Dermis blood vessel endothelial cell (primary cell): ENCODE data around the gene FREM1. TPM values are rescaled to one million over a fixed set of nuclear protein-coding genes. Genes with fewer than 3 reads are reported as not detected.
"Not testable (repeated sequence)": the region's sequence is repeated elsewhere in the genome, so short reads cannot be mapped to it uniquely, and the experiment has no call there.

Experiments used
- DNase-seq: peaks from one replicate; pipeline ENCODE4 v3.0.0; 2010
- total RNA-seq: library from RNA; depleted of rRNA; stranded (reverse); fragments of >200 nt; gene quantifications from 2 replicates; pipeline ENCODE4 v1.2.3, GENCODE V29; 2014

Gene FREM1, protein sequence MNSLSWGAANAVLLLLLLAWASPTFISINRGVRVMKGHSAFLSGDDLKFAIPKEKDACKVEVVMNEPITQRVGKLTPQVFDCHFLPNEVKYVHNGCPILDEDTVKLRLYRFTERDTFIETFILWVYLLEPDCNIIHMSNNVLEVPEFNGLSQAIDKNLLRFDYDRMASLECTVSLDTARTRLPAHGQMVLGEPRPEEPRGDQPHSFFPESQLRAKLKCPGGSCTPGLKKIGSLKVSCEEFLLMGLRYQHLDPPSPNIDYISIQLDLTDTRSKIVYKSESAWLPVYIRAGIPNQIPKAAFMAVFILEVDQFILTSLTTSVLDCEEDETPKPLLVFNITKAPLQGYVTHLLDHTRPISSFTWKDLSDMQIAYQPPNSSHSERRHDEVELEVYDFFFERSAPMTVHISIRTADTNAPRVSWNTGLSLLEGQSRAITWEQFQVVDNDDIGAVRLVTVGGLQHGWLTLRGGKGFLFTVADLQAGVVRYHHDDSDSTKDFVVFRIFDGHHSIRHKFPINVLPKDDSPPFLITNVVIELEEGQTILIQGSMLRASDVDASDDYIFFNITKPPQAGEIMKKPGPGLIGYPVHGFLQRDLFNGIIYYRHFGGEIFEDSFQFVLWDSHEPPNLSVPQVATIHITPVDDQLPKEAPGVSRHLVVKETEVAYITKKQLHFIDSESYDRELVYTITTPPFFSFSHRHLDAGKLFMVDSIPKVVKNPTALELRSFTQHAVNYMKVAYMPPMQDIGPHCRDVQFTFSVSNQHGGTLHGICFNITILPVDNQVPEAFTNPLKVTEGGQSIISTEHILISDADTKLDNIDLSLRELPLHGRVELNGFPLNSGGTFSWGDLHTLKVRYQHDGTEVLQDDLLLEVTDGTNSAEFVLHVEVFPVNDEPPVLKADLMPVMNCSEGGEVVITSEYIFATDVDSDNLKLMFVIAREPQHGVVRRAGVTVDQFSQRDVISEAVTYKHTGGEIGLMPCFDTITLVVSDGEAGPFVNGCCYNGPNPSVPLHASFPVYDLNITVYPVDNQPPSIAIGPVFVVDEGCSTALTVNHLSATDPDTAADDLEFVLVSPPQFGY (N-terminal part only)
- total RNA-seq = under 0.01 TPM in 1 of 2 replicates, not detected in the other

DNA sequence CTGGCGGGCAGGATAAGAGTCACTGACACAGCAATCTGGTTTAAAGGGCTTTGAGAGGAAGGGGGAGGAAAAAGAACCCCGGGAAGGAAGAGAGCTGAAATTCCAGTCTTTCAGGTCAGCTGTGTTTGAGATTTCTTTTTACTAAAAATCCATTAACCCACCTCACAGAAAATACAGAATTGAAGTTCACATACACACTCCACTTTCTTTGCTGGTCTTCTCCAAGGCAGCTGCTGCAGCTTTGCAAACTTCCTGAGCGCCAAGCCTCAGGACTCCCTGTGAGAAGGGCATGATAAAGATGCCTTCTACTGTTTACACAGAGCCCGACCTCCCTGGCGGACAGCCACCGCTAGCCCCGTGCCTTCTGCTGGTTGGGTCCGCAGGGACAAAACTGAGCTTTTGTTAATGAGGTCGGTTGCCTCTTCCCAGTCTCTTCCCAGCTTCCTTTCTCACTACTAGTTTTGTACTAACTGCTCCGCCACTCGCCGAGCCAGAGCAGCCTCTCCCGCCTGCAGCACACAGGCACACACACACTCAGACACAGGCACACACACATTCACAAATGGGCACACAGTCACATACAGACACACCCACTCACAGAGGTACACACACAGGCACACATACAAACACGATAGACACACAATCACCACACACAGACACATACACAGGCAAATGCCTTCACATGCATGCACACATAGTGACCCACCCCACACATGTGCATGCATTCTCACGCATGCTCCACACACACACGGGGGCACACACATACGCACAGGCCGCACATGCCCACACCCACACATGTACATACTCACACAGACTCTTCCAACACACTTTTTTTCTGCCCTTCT is at the start of gene FREM1:
Gene FREM1, minus strand, starts transcription at position 468 of the 845 bp plus-strand sequence. CDS start 41,451 bp downstream, outside the sequence.
- no peak for DNase-seq

DNA sequence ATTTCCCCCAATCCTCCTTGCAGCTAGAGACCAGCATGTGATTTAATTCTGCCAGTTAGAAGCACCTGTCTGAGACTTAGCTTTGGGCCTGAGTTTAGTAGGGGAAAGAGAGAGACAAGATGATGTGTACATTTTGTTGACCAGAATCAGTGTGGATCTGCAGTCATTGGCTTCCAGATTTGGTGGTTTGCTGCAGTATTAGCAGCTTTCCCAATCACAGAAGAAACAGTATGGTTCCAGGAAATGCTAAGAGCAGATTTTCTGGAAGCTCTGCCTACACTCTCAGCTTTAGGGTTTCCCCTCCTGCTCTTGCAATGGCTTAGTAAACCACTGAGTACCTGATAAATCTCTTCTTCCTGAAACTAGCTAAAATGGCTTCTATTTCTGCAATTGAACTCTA is 48.8 kb upstream of the FREM1 start:
- no peak for DNase-seq

DNA sequence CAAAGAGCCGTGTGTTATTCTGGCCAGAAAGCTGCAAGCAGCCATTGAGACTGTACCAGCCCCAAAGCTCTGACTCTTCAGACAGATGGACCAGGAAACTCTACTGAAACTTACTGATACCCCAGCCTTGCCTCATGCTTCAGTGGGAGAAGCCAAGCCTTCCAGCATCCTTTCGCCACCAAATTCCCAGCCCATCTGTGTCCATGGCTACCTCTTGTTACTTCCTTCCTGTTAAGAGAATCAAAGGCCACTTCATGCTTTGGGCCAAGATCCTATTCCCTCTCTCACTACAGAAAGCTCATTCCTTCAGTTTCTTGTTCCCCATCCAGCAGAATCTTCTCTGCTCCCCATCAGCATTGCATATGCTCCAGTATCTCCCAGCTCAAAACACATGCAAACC is 46.9 kb upstream of the FREM1 start:
- DNase-seq = no peak

DNA sequence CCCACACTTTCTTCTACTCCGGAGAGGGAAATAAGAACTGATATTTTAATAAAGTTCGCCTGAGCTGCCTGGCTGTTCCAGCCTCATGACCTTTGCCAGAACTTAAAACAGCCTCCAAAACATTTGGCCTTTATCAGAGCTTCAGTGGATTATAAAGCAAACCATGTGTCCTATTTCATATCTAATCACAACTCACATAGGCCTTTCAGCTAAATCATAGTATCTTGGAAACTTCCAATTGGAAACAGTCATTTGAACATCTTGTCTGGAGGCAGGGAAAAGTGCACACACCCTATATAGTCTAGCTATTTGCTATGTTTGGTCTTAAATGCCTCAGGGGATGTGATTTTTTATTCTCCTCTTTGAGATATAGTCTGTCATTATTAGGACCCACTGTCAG is 46.0 kb upstream of the FREM1 start:
- no peak for DNase-seq

DNA sequence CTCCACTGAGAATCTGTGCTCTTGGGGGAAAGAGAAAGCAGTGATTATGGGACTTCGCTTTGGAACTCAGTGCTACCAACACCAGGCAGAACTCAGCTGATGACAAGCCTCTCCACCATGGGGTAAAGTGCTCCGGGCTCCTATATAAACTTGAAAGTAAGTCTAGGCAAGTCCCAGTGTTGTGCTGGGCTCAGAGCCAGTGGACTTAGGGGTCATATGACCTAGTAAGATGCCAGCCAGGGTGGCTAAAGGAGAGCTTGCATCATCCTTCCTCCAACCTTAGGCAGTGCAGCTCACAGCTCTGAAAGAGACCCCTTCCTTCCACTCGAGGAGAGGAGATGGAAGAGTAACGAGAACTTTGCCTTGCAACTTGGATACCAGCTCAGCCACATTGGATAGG is 35.1 kb upstream of the FREM1 start:
- DNase-seq = no peak

DNA sequence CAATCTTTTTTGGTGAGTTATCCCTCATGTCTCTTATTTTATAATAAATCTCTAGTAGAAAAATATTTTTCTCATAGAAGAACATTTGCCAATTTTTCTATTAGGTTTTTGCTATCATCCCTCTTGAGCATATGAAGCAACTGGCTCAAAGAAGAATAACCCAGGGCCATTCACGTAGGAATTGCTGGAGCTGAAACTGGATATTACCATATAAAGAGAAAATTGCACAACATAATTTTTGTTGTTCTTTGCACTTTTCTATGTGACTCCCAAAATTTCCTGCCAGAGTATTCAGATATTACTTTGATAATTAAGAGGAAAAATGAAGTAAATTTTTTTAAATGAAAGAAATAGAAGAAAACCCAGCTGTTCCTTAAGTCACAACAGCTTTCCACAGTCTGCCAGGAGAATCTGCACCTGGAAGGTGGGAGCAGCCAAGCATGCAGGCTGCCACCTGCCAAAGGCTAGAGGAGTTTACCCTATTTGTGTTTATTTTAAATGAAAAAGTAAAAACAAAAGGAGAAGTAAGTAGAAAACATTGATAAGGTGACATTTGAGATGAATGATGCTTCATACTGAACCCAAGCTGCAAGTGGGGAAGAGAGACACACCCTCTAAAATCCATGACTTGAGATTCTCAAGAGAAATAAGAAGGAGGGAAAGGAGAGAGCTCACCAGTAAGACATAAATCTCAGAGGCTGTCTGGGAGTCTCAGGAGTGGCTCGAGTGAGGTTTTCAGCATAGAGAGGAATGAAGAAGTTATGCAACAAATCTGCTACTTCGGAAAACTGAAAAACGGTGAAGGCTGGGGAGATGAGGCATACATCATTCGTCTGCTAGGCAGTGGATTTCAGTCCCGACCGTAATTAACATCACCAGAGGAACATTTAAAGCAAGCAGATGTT is 31.5 kb upstream of the FREM1 start:
- no peak for DNase-seq

DNA sequence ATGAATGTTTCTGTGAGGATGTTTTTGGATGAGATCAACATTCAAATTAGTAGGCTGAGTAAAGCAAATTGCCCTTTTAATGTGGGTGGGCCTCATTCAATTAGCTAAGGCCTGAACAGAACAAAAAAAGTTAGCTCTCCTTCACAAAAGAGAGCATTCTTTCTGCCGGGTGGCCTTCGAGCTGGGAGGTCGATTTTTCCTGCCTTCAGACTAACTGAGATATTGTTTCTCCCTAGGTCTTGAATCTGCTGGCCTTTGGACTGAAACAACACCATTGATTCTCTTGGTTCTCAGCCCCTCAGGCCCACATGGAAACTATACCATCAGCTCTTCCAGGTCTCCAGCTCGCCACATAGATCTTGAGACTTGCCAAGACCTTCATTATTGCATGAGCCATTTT is 29.1 kb upstream of the FREM1 start:
- DNase-seq = no peak

DNA sequence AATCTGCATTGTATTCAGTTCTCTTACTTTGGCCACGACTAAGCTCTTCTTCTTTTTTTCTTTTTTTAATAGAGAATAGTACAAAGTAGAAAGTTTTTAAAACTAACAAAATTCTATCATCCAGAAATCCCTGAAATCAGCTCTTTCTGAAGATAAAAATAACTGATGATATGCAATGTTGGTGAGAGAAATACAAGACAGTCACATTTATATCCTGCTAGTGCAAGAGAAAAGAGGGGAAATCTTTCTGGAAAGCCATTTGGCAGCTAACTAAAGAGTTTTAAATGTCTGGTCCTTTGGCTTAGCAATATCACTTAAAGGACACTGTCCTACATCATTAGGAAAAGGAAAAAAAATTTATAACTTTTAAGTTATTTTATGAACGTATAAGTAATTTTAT is 27.0 kb upstream of the FREM1 start:
- no peak for DNase-seq

DNA sequence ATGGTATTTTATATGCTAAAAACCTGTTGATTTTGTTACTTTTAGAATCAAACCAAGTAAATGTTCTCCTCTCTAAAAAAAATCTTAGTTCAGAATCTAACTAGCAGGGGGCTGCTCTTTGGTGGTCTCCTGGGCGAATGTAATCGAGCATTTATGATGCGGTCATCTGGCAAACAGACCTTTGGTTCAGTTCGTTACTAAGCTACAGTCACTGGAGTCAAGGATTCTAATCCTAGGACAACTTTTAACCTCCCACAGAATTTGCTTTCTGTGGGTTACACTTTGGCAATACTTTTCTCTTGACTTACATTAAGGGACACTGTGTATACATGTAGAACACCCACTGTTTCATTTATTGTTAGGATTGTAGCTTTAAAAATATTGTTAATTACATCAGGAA is 26.3 kb upstream of the FREM1 start:
- DNase-seq = no peak

DNA sequence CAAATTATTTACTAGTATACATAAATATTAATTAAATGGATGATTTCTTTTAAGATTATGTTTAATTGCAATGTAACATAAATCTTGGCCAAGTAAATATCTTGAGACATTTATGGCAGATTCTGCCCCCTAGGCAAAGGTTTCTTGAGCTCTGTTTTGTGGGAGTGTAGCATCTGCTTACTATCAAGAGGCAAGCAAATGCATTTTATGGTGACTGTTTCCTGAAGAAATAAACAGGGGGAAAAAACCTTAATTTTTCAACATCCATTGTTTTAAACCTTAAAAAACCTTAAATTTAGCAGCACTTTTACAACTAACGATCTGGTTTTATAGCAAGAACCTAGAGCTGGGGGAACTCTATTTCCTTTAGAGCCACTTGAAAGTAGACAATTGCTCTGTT is 25.7 kb upstream of the FREM1 start:
- DNase-seq = no peak

DNA sequence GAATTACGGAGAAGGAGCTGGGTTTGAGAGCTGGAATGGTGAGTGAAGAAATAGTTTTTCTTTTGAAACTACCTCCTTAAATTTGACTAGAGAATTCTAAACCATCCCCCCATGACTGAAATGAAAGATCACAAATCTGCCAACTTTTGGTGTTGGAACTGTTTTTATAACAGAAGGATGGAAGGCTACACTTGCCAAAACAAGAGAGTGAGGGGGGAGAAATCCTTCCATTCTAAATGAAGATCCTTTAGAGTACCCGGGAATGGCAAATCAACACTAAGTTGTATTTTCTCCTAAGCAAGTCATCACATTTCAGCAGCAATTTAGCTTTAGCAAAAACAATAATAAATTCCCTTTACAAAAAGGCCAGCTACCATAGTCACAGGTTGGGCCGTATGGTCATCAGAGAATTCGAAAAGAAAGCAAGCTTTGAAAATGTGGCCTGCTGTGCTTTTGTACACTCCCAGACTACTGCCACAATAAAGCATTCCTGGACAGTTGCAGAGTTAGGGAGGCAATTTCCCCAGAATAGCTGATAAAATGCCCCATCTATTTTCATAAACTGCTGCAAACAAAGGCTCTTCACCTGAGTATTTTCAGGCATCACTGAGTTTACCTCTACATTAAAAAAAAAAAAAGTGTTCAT is 25.0 kb upstream of the FREM1 start:
- DNase-seq = no peak

DNA sequence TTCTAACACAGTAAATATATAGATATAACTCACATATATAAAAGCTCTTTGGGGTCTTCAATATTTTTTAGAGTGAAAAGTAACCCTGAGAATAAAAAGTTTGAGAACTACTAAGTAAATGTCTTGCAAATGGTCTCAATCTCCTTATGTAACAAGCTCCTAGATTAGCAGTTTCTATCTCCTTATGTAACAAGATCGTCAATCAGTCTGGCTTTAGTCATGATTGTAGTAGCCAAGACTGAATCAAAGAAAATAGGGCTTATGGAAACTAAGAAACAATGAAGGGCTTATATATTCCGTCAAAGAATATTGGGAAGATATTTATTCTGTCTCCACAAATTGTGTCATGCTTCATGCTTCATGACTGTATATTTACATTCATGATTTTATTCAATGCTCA is 22.4 kb upstream of the FREM1 start:
- no peak for DNase-seq

DNA sequence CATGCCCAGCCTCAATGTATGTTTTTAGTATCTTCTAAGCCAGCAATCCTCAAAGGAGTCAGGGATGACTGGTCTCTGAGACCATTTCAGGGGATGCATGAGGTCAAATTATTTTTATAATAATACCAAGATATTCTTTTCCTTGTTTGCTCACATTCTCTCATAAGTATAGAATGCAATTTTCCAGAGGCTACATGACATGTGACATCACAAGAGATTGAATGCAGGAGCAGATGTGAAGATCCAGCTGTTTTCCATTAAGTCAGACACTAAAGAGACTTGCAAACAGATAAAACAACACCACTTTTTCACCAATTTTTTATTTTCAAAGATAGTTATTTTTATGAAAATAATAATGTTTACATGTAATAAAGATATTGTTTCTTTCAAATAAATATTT is 22.0 kb upstream of the FREM1 start:
- no peak for DNase-seq

DNA sequence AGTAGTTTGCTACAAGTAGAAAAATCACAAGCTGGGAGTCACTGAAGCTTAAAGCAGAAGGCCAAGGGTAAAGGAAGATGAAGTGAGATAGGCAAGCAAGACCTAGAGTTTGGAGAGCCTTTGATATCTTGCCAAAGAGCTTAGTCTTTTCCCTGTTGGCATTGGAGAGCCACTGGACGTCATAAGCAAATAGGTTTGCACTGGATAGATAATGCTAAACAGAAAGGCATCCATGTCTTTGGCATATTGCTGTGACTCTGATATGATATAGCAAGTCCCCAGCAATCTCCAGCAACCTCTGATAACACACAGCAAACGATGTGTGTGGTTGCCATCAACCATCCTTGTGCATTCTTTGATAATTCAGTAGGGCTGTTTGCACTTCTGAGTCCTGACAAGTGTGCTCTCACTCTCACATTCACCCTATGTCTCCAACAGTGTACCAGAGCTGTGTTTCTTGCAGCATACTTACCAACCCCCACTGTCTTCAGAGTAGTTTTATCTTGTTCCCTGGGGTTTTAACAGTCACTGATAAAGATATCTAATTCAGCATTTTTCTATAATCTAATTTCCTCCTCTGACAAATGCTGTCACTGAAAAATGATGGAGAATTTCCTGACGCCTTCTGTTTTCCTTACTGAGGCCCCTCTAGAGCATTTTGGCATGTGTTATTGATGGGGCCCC is 16.9 kb upstream of the FREM1 start:
- DNase-seq = no peak

DNA sequence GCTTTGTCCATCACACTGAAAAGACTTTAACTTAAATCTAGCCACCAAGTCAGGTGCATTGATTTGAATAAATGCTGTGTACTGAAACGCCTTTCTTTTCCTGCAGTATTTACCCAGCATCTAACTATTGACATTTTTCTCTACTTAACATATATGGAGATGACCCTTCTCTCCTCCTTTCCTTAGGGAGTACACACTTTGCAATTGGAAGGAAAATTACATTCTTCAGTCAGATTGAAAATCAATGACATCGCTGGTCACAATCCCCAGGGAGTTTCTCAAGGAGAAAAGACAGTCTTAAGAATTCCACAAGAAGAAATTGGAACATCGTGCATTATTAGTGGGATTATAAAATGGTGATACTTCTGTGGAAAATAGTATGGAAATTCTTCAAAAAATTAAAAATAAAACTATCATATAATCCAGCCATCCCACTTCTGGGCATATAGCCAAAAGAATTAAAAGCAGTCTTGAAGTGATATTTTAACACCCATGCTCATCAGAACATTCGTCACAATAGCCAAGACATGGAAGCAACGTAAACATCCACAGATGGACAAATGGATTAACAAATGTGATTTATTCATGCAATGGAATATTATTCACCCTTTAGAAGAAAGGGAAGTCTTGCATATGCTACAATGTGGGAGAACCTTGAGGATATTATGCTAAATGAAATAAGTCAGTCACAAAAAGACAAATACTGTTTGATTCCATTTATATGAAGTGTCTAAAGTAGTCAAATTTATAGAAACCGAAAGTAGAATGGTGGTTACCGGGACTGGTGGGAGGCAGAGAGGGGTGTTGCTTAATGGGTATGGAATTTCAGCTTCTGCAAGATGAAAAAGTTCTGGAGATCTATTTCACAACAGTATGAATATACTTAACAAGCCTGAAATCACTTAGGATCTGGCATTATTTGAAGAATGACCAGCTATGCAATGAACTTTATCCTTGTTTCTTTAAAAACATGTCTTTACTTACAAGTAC is 14.3 kb upstream of the FREM1 start:
- DNase-seq = no peak

DNA sequence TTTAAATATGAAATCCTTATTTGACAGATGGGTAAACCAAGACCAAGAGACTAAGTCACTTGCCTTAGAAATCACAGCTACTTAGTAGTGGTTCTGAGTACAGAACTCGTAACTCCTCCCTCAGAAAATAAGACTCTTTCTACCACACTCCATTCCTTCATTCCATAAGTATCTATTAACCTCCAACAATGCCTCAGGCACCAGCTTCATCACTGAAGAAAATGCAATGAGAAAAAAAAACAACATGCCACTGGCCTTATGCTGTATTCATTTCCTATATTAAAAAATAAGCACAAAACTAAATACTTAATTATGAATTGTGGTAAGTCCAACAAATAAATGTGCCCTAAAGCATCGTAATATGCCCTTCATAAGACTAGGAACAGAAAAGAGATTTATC is 13.5 kb upstream of the FREM1 start:
- no peak for DNase-seq

DNA sequence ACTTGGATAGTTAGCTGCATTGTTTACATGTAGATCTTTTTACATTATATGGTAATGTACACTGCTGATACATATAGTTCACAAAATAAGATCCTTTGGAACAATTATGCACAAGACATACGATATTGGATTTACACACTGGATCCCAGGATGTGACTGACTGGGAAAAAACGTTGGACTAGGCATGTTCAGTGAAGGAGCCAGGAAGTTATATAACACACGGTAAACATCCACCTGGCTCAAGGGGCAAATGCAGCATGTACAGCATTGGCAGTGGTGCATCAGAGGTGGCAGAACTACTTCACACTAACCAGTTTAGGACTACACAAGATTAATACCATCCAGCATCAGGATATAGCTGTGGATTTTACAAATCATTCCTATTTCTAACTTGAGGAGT is 10.6 kb upstream of the FREM1 start:
- DNase-seq = not testable (repeated sequence)

DNA sequence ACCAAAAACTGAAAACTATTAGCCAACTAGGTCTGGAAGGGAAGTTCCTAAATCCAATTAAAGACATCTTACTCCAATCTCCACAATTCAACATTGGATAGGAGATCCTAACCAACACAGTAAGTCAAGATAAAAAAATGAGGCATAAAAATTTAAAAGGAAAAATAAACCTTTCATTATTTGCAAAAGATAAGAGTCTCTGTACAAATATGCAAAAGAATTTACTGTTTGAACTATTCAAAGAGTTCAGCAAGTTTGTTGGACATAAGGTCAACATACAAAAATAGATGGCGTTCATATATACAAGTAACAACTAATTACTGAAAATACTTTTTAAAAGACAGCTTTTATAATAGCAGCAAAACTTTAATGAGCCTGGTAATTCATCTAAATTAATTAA is 3.1 kb upstream of the FREM1 start:
- no peak for DNase-seq

DNA sequence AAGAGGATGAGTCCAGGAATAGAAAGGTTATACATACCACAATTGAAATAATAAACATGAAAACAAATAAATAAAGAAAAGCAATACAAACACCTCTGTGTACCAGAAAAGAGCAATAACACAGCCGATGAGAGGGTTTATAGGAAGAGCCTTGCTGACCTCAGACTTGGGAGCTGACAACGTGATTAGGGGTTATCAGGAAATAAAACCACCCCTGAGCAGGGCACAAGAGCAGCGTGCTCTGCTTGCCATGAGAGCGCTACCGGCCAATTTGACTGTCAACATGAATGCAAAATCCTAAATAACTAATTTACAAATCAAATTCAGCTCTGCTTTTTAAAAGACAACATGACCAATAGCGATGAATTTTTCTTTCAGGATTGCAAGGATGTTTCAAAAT is 2.6 kb upstream of the FREM1 start:
- no peak for DNase-seq
